RCC 7860 (cell line): ENCODE data around the gene UBE2M.
"Not testable (repeated sequence)": the region's sequence is repeated elsewhere in the genome, so short reads cannot be mapped to it uniquely, and the experiment has no call there.

Experiments used
- DNase-seq: peaks from one replicate; pipeline ENCODE4 v3.0.0-alpha.2; 2015; ENCODE audit warnings: low spot score
- FAIRE-seq: peaks from 2 replicates; lab custom pipeline; 2012; peaks lifted over from hg19 to GRCh38; lab: Jason Lieb, UNC

UBE2M gene

GRCh38 chr19:58558066-58558622 lies at the start of gene UBE2M:
TSS of gene UBE2M (minus strand) at chr19:58558611. CDS start at chr19:58558381, 230 bp downstream.
- DNase-seq, result peak; percentile 19
- FAIRE-seq, result no peak

GRCh38 chr19:58607213-58607612 lies 48.8 kb upstream of the UBE2M start:
- not testable (repeated sequence) for DNase-seq

GRCh38 chr19:58606251-58606896 lies 48.0 kb upstream of the UBE2M start:
- not testable (repeated sequence) for FAIRE-seq

More at GRCh38 chr19:58607213-58607612, 48.8 kb upstream of the UBE2M start:
- FAIRE-seq, result not testable (repeated sequence)

GRCh38 chr19:58586133-58586765 lies 27.8 kb upstream of the UBE2M start:
- DNase-seq (no peak), FAIRE-seq (no peak)

More at GRCh38 chr19:58606251-58606896, 48.0 kb upstream of the UBE2M start:
- not testable (repeated sequence) for DNase-seq

- FAIRE-seq, result no peak
Observed at GRCh38 chr19:58585442-58586132, 27.2 kb upstream of the UBE2M start.

GRCh38 chr19:58584498-58585441 lies 26.4 kb upstream of the UBE2M start:
- DNase-seq (no peak), FAIRE-seq (no peak)

More at GRCh38 chr19:58585442-58586132, 27.2 kb upstream of the UBE2M start:
- DNase-seq, result no peak

GRCh38 chr19:58582985-58583384 lies 24.6 kb upstream of the UBE2M start:
- FAIRE-seq (no peak), DNase-seq (no peak)

- no peak for FAIRE-seq
- DNase-seq, result no peak
Observed at GRCh38 chr19:58581227-58582141, 23.1 kb upstream of the UBE2M start.

GRCh38 chr19:58579473-58580142 lies 21.2 kb upstream of the UBE2M start:
- DNase-seq, result no peak
- FAIRE-seq, result no peak

- FAIRE-seq (no peak), DNase-seq (no peak)
Observed at GRCh38 chr19:58578012-58578925, 19.9 kb upstream of the UBE2M start.

- not testable (repeated sequence) for FAIRE-seq, DNase-seq
Observed at GRCh38 chr19:58577581-58577980, 19.2 kb upstream of the UBE2M start.

- DNase-seq (peak; percentile 84), FAIRE-seq (no peak)
Observed at GRCh38 chr19:58575183-58576041, 17.0 kb upstream of the UBE2M start.

GRCh38 chr19:58573658-58574164 lies 15.3 kb upstream of the UBE2M start:
- FAIRE-seq, result no peak

GRCh38 chr19:58572818-58573657 lies 14.6 kb upstream of the UBE2M start, which contains the start of gene MZF1:
TSS of gene MZF1 (minus strand) at chr19:58573335. CDS start at chr19:58571389, 1,946 bp downstream.
- DNase-seq (peak; percentile 99), FAIRE-seq (peak; percentile 79)

More at GRCh38 chr19:58573658-58574164, 15.3 kb upstream of the UBE2M start:
- peak; percentile 8 for DNase-seq

- no peak for FAIRE-seq
- no peak for DNase-seq
Observed at GRCh38 chr19:58572026-58572817, 13.8 kb upstream of the UBE2M start.
